ENCODE measurements around the gene PYDC1.
A peak's percentile ranks its signal among the peaks of the same experiment; 100 is the strongest.
"Not testable (repeated sequence)": the region's sequence is repeated elsewhere in the genome, so short reads cannot be mapped to it uniquely, and the experiment has no call there.

PYDC1 gene

GRCh38 chr16:31181102-31181830 is 35.7 kb downstream of the PYDC1 start:
- Histone ChIP-seq H3K4me3 (ENCODE audit: low read depth, low read length) (peak overlapping the region; percentile 96), H3K36me3 (ENCODE audit: control insufficient read depth, insufficient read depth, low read length) (peaks cover 39% of the 10 kb centered on the region), H3K9ac (ENCODE audit: low read depth, low read length) (peak overlapping the region; percentile 98), H3K27me3 (ENCODE audit: control insufficient read depth, insufficient read depth, low read length) (no peaks in the 10 kb centered on the region), H3K4me1 (ENCODE audit: control insufficient read depth, insufficient read depth, low read length) (peaks cover 3% of the 10 kb centered on the region), H3K9me3 (ENCODE audit: control insufficient read depth, insufficient read depth, low read length) (no peaks in the 10 kb centered on the region)

- Histone ChIP-seq H3K27me3 (ENCODE audit: control insufficient read depth, insufficient read depth, low read length) (no peaks in the 10 kb centered on the region), H3K4me3 (ENCODE audit: low read depth, low read length) (peak within 1 kb of the TSS; percentile 96), H3K9me3 (ENCODE audit: control insufficient read depth, insufficient read depth, low read length) (no peaks in the 10 kb centered on the region), H3K9ac (ENCODE audit: low read depth, low read length) (peak within 1 kb of the TSS; percentile 98), H3K36me3 (ENCODE audit: control insufficient read depth, insufficient read depth, low read length) (peaks cover 26% of the 10 kb centered on the region), H3K4me1 (ENCODE audit: control insufficient read depth, insufficient read depth, low read length) (peaks cover 3% of the 10 kb centered on the region)
Measured at GRCh38 chr16:31179747-31180459, 37.0 kb downstream of the PYDC1 start, which contains the start of gene FUS. Gene FUS (plus strand): TSS chr16:31180139. CDS start chr16:31180215, 76 bp downstream.

- H3K27me3 ChIP-seq (ENCODE audit: control insufficient read depth, insufficient read depth, low read length): no peaks in the 10 kb centered on the region
- H3K4me3 ChIP-seq (ENCODE audit: low read depth, low read length): peak overlapping the region; percentile 96
- peaks cover 20% of the 10 kb centered on the region for H3K36me3 ChIP-seq (ENCODE audit: control insufficient read depth, insufficient read depth, low read length)
- H3K9ac ChIP-seq (ENCODE audit: low read depth, low read length): peak overlapping the region; percentile 48
- H3K4me1 ChIP-seq (ENCODE audit: control insufficient read depth, insufficient read depth, low read length): peaks cover 3% of the 10 kb centered on the region
- no peaks in the 10 kb centered on the region for H3K9me3 ChIP-seq (ENCODE audit: control insufficient read depth, insufficient read depth, low read length)
Measured at GRCh38 chr16:31179219-31179746, 37.7 kb downstream of the PYDC1 start.

- no peaks in the 10 kb centered on the region for H3K36me3 ChIP-seq (ENCODE audit: control insufficient read depth, insufficient read depth, low read length)
- H3K4me3 ChIP-seq (ENCODE audit: low read depth, low read length): no peak overlapping the region
- H3K9ac ChIP-seq (ENCODE audit: low read depth, low read length): no peak overlapping the region
- no peaks in the 10 kb centered on the region for H3K4me1 ChIP-seq (ENCODE audit: control insufficient read depth, insufficient read depth, low read length)
- no peaks in the 10 kb centered on the region for H3K9me3 ChIP-seq (ENCODE audit: control insufficient read depth, insufficient read depth, low read length)
- no peaks in the 10 kb centered on the region for H3K27me3 ChIP-seq (ENCODE audit: control insufficient read depth, insufficient read depth, low read length)
Measured at GRCh38 chr16:31177136-31177535, 39.8 kb downstream of the PYDC1 start.

GRCh38 chr16:31170048-31170447 is 46.9 kb downstream of the PYDC1 start:
- not testable (repeated sequence) for H3K9me3 ChIP-seq (ENCODE audit: control insufficient read depth, insufficient read depth, low read length); H3K36me3 ChIP-seq (ENCODE audit: control insufficient read depth, insufficient read depth, low read length); H3K27me3 ChIP-seq (ENCODE audit: control insufficient read depth, insufficient read depth, low read length); H3K9ac ChIP-seq (ENCODE audit: low read depth, low read length); H3K4me1 ChIP-seq (ENCODE audit: control insufficient read depth, insufficient read depth, low read length); H3K4me3 ChIP-seq (ENCODE audit: low read depth, low read length)

GRCh38 chr16:31168848-31169247 is 48.1 kb downstream of the PYDC1 start:
- no peaks in the 10 kb centered on the region for H3K36me3 ChIP-seq (ENCODE audit: control insufficient read depth, insufficient read depth, low read length)
- H3K27me3 ChIP-seq (ENCODE audit: control insufficient read depth, insufficient read depth, low read length): no peaks in the 10 kb centered on the region
- H3K4me3 ChIP-seq (ENCODE audit: low read depth, low read length): no peak overlapping the region
- peaks cover 2% of the 10 kb centered on the region for H3K4me1 ChIP-seq (ENCODE audit: control insufficient read depth, insufficient read depth, low read length)
- H3K9me3 ChIP-seq (ENCODE audit: control insufficient read depth, insufficient read depth, low read length): no peaks in the 10 kb centered on the region
- H3K9ac ChIP-seq (ENCODE audit: low read depth, low read length): no peak overlapping the region

GRCh38 chr16:31167315-31167714 is 49.6 kb downstream of the PYDC1 start:
- no peaks in the 10 kb centered on the region for H3K27me3 ChIP-seq (ENCODE audit: control insufficient read depth, insufficient read depth, low read length)
- no peaks in the 10 kb centered on the region for H3K9me3 ChIP-seq (ENCODE audit: control insufficient read depth, insufficient read depth, low read length)
- no peak overlapping the region for H3K4me3 ChIP-seq (ENCODE audit: low read depth, low read length)
- H3K36me3 ChIP-seq (ENCODE audit: control insufficient read depth, insufficient read depth, low read length): no peaks in the 10 kb centered on the region
- H3K9ac ChIP-seq (ENCODE audit: low read depth, low read length): no peak overlapping the region
- H3K4me1 ChIP-seq (ENCODE audit: control insufficient read depth, insufficient read depth, low read length): peaks cover 2% of the 10 kb centered on the region
